ENCODE results near the gene AUNIP.

The AUNIP gene

DNA sequence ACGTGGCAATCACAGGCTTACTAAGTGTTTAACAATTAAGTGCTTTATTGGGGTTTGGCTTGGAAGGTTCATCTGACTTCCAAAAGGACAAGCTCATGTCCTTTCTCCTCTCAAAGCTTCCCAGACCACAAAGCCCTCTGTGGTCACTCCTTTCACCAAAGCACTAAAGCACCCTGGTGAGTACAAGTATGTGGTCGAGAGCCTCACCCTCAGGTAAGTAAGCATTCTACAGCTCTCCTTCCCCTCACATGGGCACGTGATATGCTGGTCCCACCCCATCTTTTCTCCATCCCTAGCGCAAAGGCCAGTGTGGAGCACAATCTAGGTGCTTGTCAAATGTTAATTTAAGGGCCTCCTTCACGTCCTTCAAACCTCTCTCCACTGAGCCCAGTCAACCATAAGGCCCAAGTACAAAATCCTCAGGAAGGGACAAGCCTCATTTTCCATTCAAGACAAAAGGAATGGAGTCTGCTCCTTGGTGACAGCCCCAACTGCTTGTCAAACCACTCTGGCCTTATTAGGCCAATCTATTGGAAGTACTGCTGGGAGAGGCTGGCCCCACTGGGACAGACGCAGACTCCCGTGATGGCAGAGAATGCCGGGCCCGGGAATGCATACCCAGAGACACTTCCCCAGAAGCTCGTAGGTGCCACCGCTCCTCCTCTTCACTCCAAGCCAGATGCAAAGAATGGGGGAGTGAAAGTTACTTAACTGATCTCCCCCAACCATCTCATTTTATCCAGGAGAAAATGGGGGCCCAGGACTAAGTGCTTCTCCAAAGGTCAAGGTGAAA is 39.2 kb upstream of the AUNIP start:
- H3K4me3 Mint-ChIP-seq: no peak overlapping the region
- peaks cover 9% of the 10 kb centered on the region for H3K4me1 Mint-ChIP-seq
- no peak for ATAC-seq (replicated peaks; ENCODE audit: extremely low read depth, poor library complexity, severe bottlenecking)
- H3K27ac Mint-ChIP-seq (ENCODE audit: low read depth): no peak overlapping the region
- H3K36me3 Mint-ChIP-seq (ENCODE audit: insufficient read depth): peaks cover 13% of the 10 kb centered on the region
- H3K27me3 Mint-ChIP-seq: no peaks in the 10 kb centered on the region
- DNase-seq (ENCODE audit: low spot score in 2 of 2): no peak
- no peaks in the 10 kb centered on the region for H3K9me3 Mint-ChIP-seq

DNA sequence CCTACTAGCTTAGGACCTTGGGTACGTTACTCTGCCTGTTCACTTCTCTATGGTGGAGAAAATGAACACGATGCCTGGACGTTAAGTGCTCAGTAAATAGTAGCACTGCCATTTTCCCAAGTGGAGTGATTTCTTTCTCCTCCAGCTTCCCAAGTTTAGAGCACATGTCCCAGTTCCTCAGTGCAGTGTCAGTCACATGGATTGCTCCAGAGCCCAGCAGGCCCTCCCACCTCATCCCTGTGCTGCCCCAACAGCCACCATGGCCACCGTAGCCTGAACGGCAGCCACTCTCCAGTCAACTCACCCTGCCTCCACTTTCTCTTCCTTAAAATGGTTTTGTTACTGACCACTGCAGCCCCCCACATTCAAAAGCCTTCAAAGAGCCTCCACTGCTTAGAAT is 38.5 kb upstream of the AUNIP start:
- ATAC-seq (replicated peaks; ENCODE audit: extremely low read depth, poor library complexity, severe bottlenecking): no peak
- H3K4me3 Mint-ChIP-seq: no peak overlapping the region
- H3K9me3 Mint-ChIP-seq: no peaks in the 10 kb centered on the region
- DNase-seq (ENCODE audit: low spot score in 2 of 2): no peak
- peaks cover 13% of the 10 kb centered on the region for H3K36me3 Mint-ChIP-seq (ENCODE audit: insufficient read depth)
- H3K4me1 Mint-ChIP-seq: peaks cover 9% of the 10 kb centered on the region
- no peaks in the 10 kb centered on the region for H3K27me3 Mint-ChIP-seq
- H3K27ac Mint-ChIP-seq (ENCODE audit: low read depth): no peak overlapping the region

DNA sequence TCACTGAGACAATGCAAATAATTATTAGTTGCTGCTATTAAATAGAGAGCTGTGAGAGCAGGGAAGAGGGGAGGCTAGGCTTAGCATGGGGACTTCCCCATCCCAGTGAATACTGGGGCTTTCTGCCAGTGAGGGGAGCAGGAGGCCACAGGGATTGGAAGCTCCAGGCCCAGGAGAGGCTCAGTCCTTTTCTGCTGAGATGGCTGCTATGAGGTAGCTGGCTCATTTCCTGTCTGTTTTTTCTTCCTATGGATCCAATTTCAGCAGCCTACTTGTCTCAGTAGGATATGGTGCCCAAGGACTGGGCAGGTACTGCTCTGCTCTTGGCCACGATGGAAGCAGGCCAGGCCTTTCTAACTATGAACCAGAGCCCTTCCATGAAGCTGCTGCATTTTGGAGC is 37.0 kb upstream of the AUNIP start:
- H3K9me3 Mint-ChIP-seq: no peaks in the 10 kb centered on the region
- H3K36me3 Mint-ChIP-seq (ENCODE audit: insufficient read depth): peaks cover 9% of the 10 kb centered on the region
- no peaks in the 10 kb centered on the region for H3K27me3 Mint-ChIP-seq
- H3K27ac Mint-ChIP-seq (ENCODE audit: low read depth): no peak overlapping the region
- H3K4me3 Mint-ChIP-seq: no peak overlapping the region
- peaks cover 9% of the 10 kb centered on the region for H3K4me1 Mint-ChIP-seq
- ATAC-seq (replicated peaks; ENCODE audit: extremely low read depth, poor library complexity, severe bottlenecking) (no peak), DNase-seq (ENCODE audit: low spot score in 2 of 2) (no peak)

DNA sequence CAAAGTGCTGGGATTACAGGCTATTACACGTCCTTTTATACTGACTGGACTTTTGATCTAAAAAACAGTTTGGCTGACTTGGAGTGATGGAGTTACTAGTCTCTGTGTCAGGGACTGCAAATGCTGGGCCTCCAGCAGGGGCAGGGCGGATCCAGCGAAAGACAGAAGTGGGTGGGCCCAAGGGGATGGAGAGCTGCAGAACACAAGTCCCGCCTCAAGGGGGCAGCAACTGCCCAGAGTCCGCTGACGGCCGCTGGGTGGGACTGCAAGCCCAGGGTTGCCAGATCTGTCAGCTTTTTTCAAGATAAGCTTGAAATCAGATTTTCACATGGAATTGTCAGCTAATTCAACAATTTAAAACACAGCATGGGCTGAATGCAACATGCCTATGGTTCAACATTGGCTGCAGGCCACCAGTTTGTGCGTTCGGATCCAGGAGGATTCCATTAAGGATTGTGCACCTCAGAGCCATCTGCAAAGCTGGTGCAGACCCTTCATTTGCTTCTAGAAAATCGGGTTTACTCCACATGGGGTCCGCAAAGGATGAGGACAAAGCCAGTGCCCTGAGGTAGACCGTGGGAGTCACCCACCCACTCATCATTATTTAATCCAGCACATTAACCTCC is 36.2 kb upstream of the AUNIP start:
- ATAC-seq (replicated peaks; ENCODE audit: extremely low read depth, poor library complexity, severe bottlenecking): peak; percentile 100
- Mint-ChIP-seq H3K27me3 (no peaks in the 10 kb centered on the region), H3K4me3 (no peak overlapping the region), H3K27ac (ENCODE audit: low read depth) (no peak overlapping the region), H3K36me3 (ENCODE audit: insufficient read depth) (peaks cover 6% of the 10 kb centered on the region), H3K4me1 (peaks cover 9% of the 10 kb centered on the region), H3K9me3 (no peaks in the 10 kb centered on the region)
- DNase-seq (ENCODE audit: low spot score in 2 of 2): peak; percentile 89 to 91

DNA sequence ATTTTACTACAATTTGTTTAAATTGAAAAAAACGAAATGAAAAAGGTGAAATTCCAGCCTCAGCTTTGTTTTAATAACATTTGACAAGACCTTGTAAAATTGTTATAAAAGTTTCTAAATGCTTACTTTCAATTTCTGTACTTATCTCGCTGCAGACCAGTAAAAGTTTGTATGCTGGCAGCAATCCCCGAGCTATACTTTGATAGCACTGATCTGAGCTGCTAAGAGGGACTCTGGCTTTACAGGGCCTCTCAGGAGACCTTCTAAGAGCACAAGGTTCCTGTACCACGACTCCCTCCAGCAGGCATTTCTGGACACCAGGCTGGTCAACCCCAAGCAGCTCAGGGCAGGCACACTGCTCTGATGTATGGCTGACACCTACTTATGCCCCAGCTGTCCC is 33.9 kb upstream of the AUNIP start:
- peaks cover 6% of the 10 kb centered on the region for H3K36me3 Mint-ChIP-seq (ENCODE audit: insufficient read depth)
- ATAC-seq (replicated peaks; ENCODE audit: extremely low read depth, poor library complexity, severe bottlenecking) (no peak), DNase-seq (ENCODE audit: low spot score in 2 of 2) (no peak)
- H3K27ac Mint-ChIP-seq (ENCODE audit: low read depth): no peak overlapping the region
- no peak overlapping the region for H3K4me3 Mint-ChIP-seq
- no peaks in the 10 kb centered on the region for H3K27me3 Mint-ChIP-seq
- peaks cover 9% of the 10 kb centered on the region for H3K4me1 Mint-ChIP-seq
- no peaks in the 10 kb centered on the region for H3K9me3 Mint-ChIP-seq

DNA sequence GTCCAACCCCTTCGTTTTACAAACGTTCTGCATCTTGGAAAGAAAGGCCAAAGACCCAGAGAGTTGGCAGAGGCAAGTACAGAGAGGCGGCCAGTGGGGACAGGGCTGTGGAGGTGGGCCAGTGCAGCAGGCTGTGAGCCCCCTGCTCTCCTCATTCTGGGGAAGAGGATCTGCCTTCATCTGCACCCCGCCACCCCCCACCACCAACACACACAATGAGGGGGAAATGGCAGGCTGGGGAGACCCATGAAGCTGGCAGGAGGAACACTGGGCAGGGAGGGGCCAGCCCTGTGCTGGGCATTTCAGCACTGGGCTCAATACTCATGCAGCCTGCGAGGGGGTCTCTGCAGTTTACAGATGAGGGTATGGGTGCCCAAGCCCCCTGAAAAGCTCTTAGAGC is 32.3 kb upstream of the AUNIP start:
- no peaks in the 10 kb centered on the region for H3K9me3 Mint-ChIP-seq
- DNase-seq (ENCODE audit: low spot score in 2 of 2): no peak
- no peak for ATAC-seq (replicated peaks; ENCODE audit: extremely low read depth, poor library complexity, severe bottlenecking)
- H3K27ac Mint-ChIP-seq (ENCODE audit: low read depth): no peak overlapping the region
- peaks cover 4% of the 10 kb centered on the region for H3K36me3 Mint-ChIP-seq (ENCODE audit: insufficient read depth)
- no peaks in the 10 kb centered on the region for H3K27me3 Mint-ChIP-seq
- H3K4me3 Mint-ChIP-seq: no peak overlapping the region
- peaks cover 9% of the 10 kb centered on the region for H3K4me1 Mint-ChIP-seq

DNA sequence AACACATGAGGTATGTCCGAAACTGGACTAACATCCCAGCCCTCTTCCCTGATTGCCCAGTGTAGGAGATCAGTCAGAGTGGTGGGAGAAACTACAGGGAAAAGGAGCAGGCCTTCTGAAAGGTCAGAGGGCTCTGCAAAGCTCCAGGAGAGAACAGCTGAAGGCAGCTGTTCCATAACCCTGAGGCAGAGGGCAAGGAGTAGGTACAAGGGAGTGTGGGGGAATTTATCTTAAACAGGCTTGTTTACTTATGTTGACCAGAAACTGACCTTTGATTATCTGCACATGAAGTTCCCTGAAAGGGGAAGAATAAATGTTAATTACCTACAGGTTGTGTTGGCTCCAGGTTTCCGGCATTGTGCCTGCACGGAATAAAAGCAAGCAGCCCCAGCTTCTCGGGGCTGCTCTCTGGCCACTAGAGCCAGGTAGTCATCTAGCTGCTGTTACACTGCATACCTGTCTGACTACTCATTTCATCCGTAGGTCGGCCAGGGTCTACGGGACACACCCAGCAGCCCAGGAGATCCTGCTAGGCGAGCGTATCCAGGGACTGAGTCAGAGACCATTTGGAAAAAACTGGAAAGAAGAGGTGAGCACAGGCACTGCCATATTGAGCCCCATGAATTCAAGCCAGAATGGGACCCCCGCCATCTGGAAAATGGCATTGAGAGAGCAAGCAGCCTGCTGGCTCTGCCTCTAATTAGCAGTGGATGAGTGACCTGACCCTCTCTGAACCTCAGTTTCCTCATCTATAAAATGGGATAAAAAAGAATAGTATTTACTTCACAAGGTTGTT is 31.2 kb upstream of the AUNIP start:
- peaks cover 4% of the 10 kb centered on the region for H3K4me1 Mint-ChIP-seq
- H3K36me3 Mint-ChIP-seq (ENCODE audit: insufficient read depth): peaks cover 3% of the 10 kb centered on the region
- no peak for DNase-seq (ENCODE audit: low spot score in 2 of 2)
- H3K9me3 Mint-ChIP-seq: no peaks in the 10 kb centered on the region
- no peak overlapping the region for H3K4me3 Mint-ChIP-seq
- H3K27me3 Mint-ChIP-seq: no peaks in the 10 kb centered on the region
- no peak overlapping the region for H3K27ac Mint-ChIP-seq (ENCODE audit: low read depth)
- no peak for ATAC-seq (replicated peaks; ENCODE audit: extremely low read depth, poor library complexity, severe bottlenecking)

DNA sequence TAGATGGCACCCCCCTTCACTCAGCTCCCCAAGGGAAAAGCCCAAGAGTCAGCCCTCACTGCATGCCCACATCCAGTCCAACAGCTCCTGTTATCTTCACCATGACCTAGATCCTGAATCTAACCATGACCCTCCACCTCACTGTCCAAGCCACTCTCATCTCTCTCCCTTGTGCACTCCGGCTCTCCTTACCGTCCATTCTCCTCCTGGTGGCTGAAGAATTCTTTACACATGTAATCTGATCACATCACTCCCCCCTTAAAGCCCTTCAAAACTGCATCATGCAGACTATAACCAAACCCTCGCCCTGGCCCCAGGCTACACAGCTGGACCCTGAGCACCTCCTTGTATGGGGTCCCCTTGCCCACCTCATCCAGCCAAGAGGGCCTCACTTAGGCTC is 30.2 kb upstream of the AUNIP start:
- ATAC-seq (replicated peaks; ENCODE audit: extremely low read depth, poor library complexity, severe bottlenecking) (no peak), DNase-seq (ENCODE audit: low spot score in 2 of 2) (no peak)
- Mint-ChIP-seq H3K4me1 (no peaks in the 10 kb centered on the region), H3K4me3 (no peak overlapping the region), H3K9me3 (no peaks in the 10 kb centered on the region), H3K27me3 (no peaks in the 10 kb centered on the region), H3K36me3 (ENCODE audit: insufficient read depth) (no peaks in the 10 kb centered on the region), H3K27ac (ENCODE audit: low read depth) (no peak overlapping the region)

DNA sequence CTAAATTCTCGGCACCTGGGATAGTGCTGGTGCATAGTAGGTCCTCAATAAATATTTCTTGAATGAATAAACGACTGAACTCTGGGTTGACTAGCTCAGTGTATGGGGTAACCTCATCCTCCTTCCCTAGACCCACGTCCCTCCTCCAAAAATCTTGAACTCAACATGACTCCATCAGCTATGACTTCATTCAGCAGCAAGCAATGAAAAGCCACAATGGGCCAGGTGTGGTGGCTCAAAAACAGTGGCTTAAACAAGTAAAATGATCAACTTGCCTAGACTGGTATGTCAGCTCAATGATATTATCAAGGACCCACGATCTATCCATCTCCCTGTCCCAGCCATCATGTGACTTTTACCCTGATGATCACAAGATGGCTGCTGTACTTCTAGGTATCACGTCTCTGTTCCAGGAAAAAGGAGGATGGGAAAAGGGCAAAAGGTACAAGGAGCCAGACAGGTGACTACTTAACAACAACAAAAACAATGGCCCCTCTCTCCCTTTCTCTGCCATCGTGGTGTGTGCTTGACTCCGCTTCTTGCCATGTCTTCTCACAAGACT is 29.2 kb upstream of the AUNIP start:
- no peaks in the 10 kb centered on the region for H3K36me3 Mint-ChIP-seq (ENCODE audit: insufficient read depth)
- H3K27ac Mint-ChIP-seq (ENCODE audit: low read depth): no peak overlapping the region
- H3K4me3 Mint-ChIP-seq: no peak overlapping the region
- no peaks in the 10 kb centered on the region for H3K4me1 Mint-ChIP-seq
- no peaks in the 10 kb centered on the region for H3K27me3 Mint-ChIP-seq
- no peaks in the 10 kb centered on the region for H3K9me3 Mint-ChIP-seq
- DNase-seq (ENCODE audit: low spot score in 2 of 2): no peak
- no peak for ATAC-seq (replicated peaks; ENCODE audit: extremely low read depth, poor library complexity, severe bottlenecking)

DNA sequence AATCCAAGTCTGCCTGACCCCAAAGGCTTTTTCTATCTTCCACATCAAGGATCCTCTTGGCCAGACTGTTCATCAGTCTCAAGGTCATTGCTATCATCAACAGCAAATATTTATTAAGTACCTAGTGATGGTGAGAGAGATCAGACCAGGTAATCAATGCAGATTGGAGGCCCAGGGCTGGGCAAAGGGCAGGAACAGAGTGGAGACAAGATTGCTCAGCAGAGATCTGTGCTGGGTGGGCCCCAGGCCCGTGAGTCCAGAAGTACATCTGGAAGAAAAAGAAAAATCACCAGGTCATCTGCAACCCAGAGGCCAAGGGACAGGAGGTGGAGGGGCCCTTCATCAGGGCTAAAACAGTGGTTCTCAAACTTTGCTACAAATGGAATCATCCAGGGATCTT is 26.3 kb upstream of the AUNIP start:
- DNase-seq (ENCODE audit: low spot score in 2 of 2) (no peak), ATAC-seq (replicated peaks; ENCODE audit: extremely low read depth, poor library complexity, severe bottlenecking) (no peak)
- Mint-ChIP-seq H3K4me1 (no peaks in the 10 kb centered on the region), H3K27ac (ENCODE audit: low read depth) (no peak overlapping the region), H3K4me3 (no peak overlapping the region), H3K9me3 (no peaks in the 10 kb centered on the region), H3K27me3 (no peaks in the 10 kb centered on the region), H3K36me3 (ENCODE audit: insufficient read depth) (no peaks in the 10 kb centered on the region)

DNA sequence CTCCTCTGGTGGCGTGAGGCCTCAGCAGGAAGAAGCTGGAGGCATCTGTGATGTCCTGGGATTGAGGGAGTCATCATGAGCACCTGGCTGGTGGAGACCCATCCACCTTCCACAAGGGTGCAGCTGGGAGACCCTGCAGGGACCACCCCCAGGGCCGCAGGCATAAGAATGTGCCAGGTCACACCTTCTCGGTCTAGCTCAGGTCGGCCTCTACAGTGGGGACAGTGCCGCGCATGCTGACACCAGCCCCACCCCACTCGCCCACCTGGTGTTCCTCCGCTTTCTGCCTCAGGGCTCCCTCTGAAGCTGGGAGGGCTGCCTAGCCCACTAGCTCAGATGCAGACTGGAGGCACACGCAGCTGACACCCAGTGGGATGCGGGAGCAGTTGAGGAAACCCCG is 22.0 kb upstream of the AUNIP start:
- Mint-ChIP-seq H3K27me3 (no peaks in the 10 kb centered on the region), H3K4me1 (peaks cover 4% of the 10 kb centered on the region), H3K9me3 (no peaks in the 10 kb centered on the region), H3K4me3 (no peak overlapping the region), H3K27ac (ENCODE audit: low read depth) (no peak overlapping the region), H3K36me3 (ENCODE audit: insufficient read depth) (no peaks in the 10 kb centered on the region)
- no peak for DNase-seq (ENCODE audit: low spot score in 2 of 2)
- no peak for ATAC-seq (replicated peaks; ENCODE audit: extremely low read depth, poor library complexity, severe bottlenecking)

DNA sequence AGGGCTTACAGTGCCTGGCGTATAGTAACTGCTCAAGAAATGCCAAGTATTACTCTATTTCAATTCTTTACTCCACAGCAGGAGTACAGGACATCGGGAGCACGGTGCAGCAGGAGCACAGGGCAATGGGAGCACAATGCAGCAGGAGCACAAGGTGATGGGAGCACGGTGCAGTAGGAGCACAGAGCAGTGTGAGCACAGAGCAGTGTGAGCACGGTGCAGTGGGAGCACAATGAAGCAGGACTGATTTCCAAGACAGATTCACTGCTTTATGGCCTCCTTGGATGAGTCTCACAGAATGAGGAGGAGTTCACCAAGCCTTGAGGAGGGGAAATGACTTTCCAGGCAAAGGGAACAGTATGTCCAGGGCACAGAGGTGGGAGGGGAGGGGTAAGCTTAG is 21.3 kb upstream of the AUNIP start:
- DNase-seq (ENCODE audit: low spot score in 2 of 2) (no peak), ATAC-seq (replicated peaks; ENCODE audit: extremely low read depth, poor library complexity, severe bottlenecking) (no peak)
- no peak overlapping the region for H3K27ac Mint-ChIP-seq (ENCODE audit: low read depth)
- no peaks in the 10 kb centered on the region for H3K36me3 Mint-ChIP-seq (ENCODE audit: insufficient read depth)
- peaks cover 9% of the 10 kb centered on the region for H3K4me1 Mint-ChIP-seq
- no peak overlapping the region for H3K4me3 Mint-ChIP-seq
- H3K27me3 Mint-ChIP-seq: no peaks in the 10 kb centered on the region
- no peaks in the 10 kb centered on the region for H3K9me3 Mint-ChIP-seq
